Heart right ventricle (tissue), 16 donors: ENCODE results near the gene RRAD. TPM values are rescaled to one million over a fixed set of nuclear protein-coding genes. Genes with fewer than 3 reads are reported as not detected.

Experiments
- ATAC-seq, 8 donors: fragments of 200-7000 bp; cut with Tn5 transposase; one replicate each; pipeline ENCODE4 v1.9.1; 2020; ENCODE audit warnings: mild to moderate bottlenecking in 8 of 8, moderate library complexity in 8 of 8, moderate number of reproducible peaks in 1 of 8
- DNase-seq, 2 donors: peaks; one replicate each; pipeline ENCODE4 v3.0.0-alpha.2; 2020
- H3K27ac ChIP-seq, 10 donors: fragments of 200-600 bp; sonication (generic) in 2 of 10; one replicate each; pipeline versions ENCODE4 v1.5.0 to v1.8.0; 2020 to 2022; ENCODE audit warnings: mild to moderate bottlenecking in 3 of 10
- H3K27me3 ChIP-seq, 7 donors: fragments of 200-600 bp; one replicate each; pipeline ENCODE4 v1.8.0; 2021 to 2022; ENCODE audit warnings: mild to moderate bottlenecking in 2 of 7
- H3K36me3 ChIP-seq, 9 donors: fragments of 200-600 bp; sonication (generic) in 1 of 9; one replicate each; pipeline versions ENCODE4 v1.5.0 to v1.8.0; 2020 to 2022; ENCODE audit warnings: mild to moderate bottlenecking in 2 of 9
- H3K4me1 ChIP-seq, 9 donors: fragments of 200-600 bp; sonication (generic) in 1 of 9; one replicate each; pipeline versions ENCODE4 v1.5.0 to v1.8.0; 2020 to 2022; ENCODE audit warnings: mild to moderate bottlenecking in 4 of 9
- H3K4me3 ChIP-seq, 10 donors: fragments of 200-600 bp; sonication (generic) in 2 of 10; one replicate each; pipeline versions ENCODE4 v1.5.0 to v1.8.0; 2020 to 2022; ENCODE audit warnings: mild to moderate bottlenecking in 7 of 10, moderate library complexity in 2 of 10
- H3K9me3 ChIP-seq, 11 donors: fragments of 200-600 bp in 10 of 11; sonication (generic) in 2 of 11; one replicate each; pipeline versions ENCODE4 v1.5.0 to v1.8.0; 2013 to 2022; ENCODE audit warnings: mild to moderate bottlenecking in 2 of 11, control low read depth in 1 of 11, moderate library complexity in 1 of 11
- CTCF ChIP-seq, 9 donors: fragments of 200-600 bp; sonication (generic) in 2 of 9; IDR thresholded peaks; one replicate each; pipeline versions ENCODE4 v1.5.0 to v1.8.0; 2021 to 2022; ENCODE audit warnings: antibody characterized with exemption in 9 of 9, mild to moderate bottlenecking in 5 of 9, moderate library complexity in 1 of 9
- whole genome bisulfite sequencing, 2 donors: extraction: QIAGEN DNeasy Blood & Tissue Kit; methylation state at CpG; one replicate each; pipeline ENCODE4 v1.1.7; 2013; ENCODE audit warnings: inconsistent platforms in 1 of 2; 5-methylcytosine and 5-hydroxymethylcytosine counted together
- intact Hi-C, 10 donors: fragments of 100-400 bp; cut with DNase I; formaldehyde crosslinking; loops; one replicate each; pipeline versions ENCODE4 v1.11.1 to v1.14.2; 2022
- polyA plus RNA-seq, 2 donors: library from polyadenylated mRNA; stranded (reverse); fragments of 200-250 nt; gene quantifications; one replicate each; pipeline ENCODE4 v1.2.3, GENCODE V29; 2013
- total RNA-seq, 10 donors: library from RNA; stranded (reverse); fragmentation: NEBNext Ultra II Directional in 3 of 10; extraction: Animal tissue kit (Norgen Biotek cat#: 25700) in 3 of 10; gene quantifications; one replicate each; pipeline versions ENCODE4 v1.2.1 to v1.2.4, GENCODE V29; 2021 to 2023
- donor health status: Arrhythmogenic right ventricular cardiomyopathy.
- donor health status: ischemic (EF 13 %, LVEDD 7.1; RV severe dilation, severe dysfunction).
- donor health status: healthy with polysubstance abuse.
- donor health status: DM: no; HTN: yes; CAD: no.
- donor health status: DM: no; HTN: no; CAD: no.
- donor health status: ischemic (EF 25% LVEDD 6.9; RV normal size, moderate dysfunction).
- donor health status: ischemic (EF 25% LVEDD 5.7; RV mildly dilated, moderate dysfunction).
- donor health status: healthy.
- donor health status: DM: yes; HTN: yes; CAD: no.
- donor health status: Ischemic cardiomyopathy.
- donor health status: ischemic (EF 35%, LVEDD 5.7; RV mildly dilated, moderate dysfunction).
- donor health status: nonischemic (EF 11% LVEDD 7.7; RV severe dilation, severe dysfunction).
- donor health status: DM: yes; HTN: yes; CAD: no.
- donor health status: PGD.
- donor health status: ischemic (EF 29% LVEDD 5.4; RV normal size, mild dysfunction).
- donor health status: nonischemic (EF 23%, LVEDD 6.1; RV moderate dilation, normal function).

Gene RRAD
- total and polyA plus RNA-seq, 12 donors: 48.4 to 1,227 (median 122) TPM

- Histone ChIP-seq H3K36me3 (peaks cover 0 to 4% (median 0%) of the 10 kb centered on the region in 9 donors), H3K4me1 (peaks cover 0 to 28% (median 15%) of the 10 kb centered on the region in 9 donors), H3K27ac (no peak overlapping the region), H3K27me3 (peaks cover 0 to 14% (median 2%) of the 10 kb centered on the region in 7 donors), H3K4me3 (no peak overlapping the region), H3K9me3 (no peaks in the 10 kb centered on the region)
- no peak for DNase-seq
- ATAC-seq: no peak
- no peak for TF ChIP-seq CTCF (IDR thresholded peaks at IDR 0.05)
- intact Hi-C loops: no loop called here
- WGBS, 2 donors: 85 to 86% methylated on average over 6 of the region's 6 CpGs
These were observed 8.8 kb downstream of the RRAD start for GRCh38 chr16:66916518-66916917.

GRCh38 chr16:66915041-66915440 is 10.3 kb downstream of the RRAD start:
- Histone ChIP-seq H3K27me3 (peaks cover 0 to 7% (median 2%) of the 10 kb centered on the region in 7 donors), H3K36me3 (no peaks in the 10 kb centered on the region), H3K4me1 (peaks cover 0 to 20% (median 8%) of the 10 kb centered on the region in 9 donors), H3K4me3 (no peak overlapping the region), H3K27ac (no peak overlapping the region), H3K9me3 (no peaks in the 10 kb centered on the region)
- no peak for TF ChIP-seq CTCF (IDR thresholded peaks at IDR 0.05)
- 60 to 76% methylated on average over 7 of the region's 7 CpGs for WGBS, 2 donors
- ATAC-seq (no peak), DNase-seq (no peak)
- intact Hi-C loops: no loop called here

- Histone ChIP-seq H3K27ac (no peak overlapping the region), H3K27me3 (peaks cover 0 to 2% (median 0%) of the 10 kb centered on the region in 7 donors), H3K36me3 (no peaks in the 10 kb centered on the region), H3K9me3 (no peaks in the 10 kb centered on the region), H3K4me1 (peaks cover 0 to 16% (median 3%) of the 10 kb centered on the region in 9 donors), H3K4me3 (no peak overlapping the region)
- no peak for DNase-seq
- intact Hi-C loops: no loop called here
- no peak for TF ChIP-seq CTCF (IDR thresholded peaks at IDR 0.05)
- no peak for ATAC-seq
- WGBS, 2 donors: 96% methylated on average over 7 of the region's 7 CpGs
These were observed 10.8 kb downstream of the RRAD start for GRCh38 chr16:66914541-66914940.

GRCh38 chr16:66913711-66914110 is 11.6 kb downstream of the RRAD start:
- Histone ChIP-seq H3K27ac (no peak overlapping the region), H3K4me1 (peaks cover 0 to 8% (median 0%) of the 10 kb centered on the region in 9 donors), H3K27me3 (no peaks in the 10 kb centered on the region), H3K9me3 (no peaks in the 10 kb centered on the region), H3K36me3 (no peaks in the 10 kb centered on the region), H3K4me3 (no peak overlapping the region)
- ATAC-seq (no peak), DNase-seq (no peak)
- intact Hi-C loops: no loop called here
- TF ChIP-seq CTCF (IDR thresholded peaks at IDR 0.05): no peak
- WGBS, 2 donors: 79% methylated on average over 4 of the region's 4 CpGs
